ENCODE measurements around the gene PRLR. TPM values are rescaled to one million over a fixed set of nuclear protein-coding genes. Genes with fewer than 3 reads are reported as not detected.

PRLR gene
- total RNA-seq, 4 donors from 2014 or later, result 0.98 to 4.0 (median 1.6) TPM

DNA sequence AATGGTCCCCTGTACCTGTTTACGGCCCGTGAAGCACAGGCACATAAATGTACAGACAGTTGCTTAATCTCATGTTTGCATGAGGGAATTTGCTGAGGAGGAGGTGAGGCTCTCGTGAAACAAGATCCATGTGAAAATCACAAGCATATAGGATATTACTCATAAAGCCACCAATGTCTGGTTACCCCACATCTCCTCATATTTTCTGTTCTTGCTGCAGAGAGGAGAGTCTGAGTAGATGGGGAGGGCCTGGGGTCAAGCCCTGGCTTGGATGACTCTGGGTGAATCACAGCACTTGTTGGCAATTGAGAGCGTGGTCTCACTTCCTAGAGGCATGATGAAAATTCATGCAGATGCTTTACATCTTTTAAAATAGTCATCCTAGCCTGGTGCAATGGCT is 183.5 kb downstream of the PRLR start:
- TF ChIP-seq, protein P1, sequence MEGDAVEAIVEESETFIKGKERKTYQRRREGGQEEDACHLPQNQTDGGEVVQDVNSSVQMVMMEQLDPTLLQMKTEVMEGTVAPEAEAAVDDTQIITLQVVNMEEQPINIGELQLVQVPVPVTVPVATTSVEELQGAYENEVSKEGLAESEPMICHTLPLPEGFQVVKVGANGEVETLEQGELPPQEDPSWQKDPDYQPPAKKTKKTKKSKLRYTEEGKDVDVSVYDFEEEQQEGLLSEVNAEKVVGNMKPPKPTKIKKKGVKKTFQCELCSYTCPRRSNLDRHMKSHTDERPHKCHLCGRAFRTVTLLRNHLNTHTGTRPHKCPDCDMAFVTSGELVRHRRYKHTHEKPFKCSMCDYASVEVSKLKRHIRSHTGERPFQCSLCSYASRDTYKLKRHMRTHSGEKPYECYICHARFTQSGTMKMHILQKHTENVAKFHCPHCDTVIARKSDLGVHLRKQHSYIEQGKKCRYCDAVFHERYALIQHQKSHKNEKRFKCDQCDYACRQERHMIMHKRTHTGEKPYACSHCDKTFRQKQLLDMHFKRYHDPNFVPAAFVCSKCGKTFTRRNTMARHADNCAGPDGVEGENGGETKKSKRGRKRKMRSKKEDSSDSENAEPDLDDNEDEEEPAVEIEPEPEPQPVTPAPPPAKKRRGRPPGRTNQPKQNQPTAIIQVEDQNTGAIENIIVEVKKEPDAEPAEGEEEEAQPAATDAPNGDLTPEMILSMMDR (IDR thresholded peaks at IDR 0.05; ENCODE audit: low read depth), result no peak

DNA sequence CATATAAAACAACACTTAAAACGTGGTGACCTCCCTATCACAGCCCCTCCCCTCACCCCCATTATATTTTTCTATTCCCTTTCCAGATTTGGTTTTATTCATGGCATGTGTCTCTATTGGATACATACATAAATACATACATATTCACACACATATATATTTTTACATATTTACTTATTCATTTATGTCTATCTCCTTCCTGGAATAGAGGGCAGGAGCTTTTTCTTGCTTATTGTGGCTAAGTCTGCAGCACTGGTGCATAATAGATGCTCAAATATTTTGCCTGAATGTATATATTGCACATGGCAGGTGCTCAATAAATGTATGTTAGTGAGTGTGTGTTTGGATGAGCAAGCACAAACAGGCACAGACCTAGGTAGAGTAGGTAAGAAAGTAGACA is 185.0 kb downstream of the PRLR start:
- TF ChIP-seq, protein P1 (IDR thresholded peaks at IDR 0.05; ENCODE audit: low read depth), result no peak

DNA sequence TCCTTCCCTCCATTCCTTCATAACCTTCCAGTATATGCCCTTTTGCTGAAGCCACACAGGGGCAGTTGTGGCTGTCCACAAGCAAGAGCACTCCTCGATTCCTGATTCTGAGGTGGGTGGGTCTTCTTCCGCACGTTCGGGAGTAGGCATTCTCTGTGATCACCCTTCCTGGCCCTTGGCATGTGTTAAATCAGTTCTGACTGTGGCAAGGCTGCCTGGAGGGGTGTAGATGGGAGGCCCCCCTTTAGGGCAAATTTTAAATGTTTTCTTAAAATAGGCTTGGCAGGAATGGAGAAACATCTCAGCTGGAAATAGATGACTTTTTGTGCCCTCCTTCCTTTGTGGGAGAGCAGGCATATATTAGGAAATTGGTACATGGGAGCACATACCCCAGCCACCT is 185.6 kb downstream of the PRLR start:
- TF ChIP-seq, protein P1 (IDR thresholded peaks at IDR 0.05; ENCODE audit: low read depth), result no peak

DNA sequence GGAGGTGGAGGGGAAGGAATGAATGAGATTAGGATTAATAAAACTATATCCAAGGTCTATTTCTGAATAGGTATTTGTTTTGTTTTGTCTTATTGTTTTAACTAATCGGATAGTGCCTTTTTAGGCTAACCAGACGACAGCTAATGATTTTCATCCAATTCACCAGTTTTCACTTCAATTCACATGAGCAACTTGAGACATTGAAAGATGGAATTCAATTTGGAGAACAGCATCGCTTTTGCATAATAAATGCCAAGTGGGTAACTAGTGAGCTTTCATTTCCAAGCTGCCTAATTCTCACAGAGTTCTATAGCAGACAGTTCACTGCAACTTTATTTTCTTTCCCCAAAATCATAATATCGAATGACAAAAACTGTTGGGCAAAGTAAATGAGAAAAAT is 187.5 kb downstream of the PRLR start:
- TF ChIP-seq, protein P1 (IDR thresholded peaks at IDR 0.05; ENCODE audit: low read depth), result no peak

DNA sequence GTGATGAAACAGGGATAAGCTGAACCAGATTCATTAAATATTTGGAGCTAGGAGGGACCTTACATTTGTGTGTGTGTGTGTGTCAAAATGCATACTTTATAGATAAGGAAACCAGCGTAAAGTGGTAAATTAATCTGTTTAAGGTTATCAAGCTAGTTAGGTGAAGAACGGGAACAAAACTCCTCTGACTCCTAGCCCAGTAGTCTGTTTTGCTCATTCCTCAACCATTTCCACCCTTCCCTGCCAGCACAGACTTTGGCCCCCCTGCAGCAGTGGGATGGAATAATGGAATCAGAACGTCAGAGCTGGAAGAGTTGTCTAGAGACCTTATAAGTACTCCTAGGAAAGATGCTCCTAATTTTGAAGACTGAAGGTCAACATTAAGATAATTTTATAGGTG is 189.0 kb downstream of the PRLR start:
- TF ChIP-seq, protein P1 (IDR thresholded peaks at IDR 0.05; ENCODE audit: low read depth), result no peak

DNA sequence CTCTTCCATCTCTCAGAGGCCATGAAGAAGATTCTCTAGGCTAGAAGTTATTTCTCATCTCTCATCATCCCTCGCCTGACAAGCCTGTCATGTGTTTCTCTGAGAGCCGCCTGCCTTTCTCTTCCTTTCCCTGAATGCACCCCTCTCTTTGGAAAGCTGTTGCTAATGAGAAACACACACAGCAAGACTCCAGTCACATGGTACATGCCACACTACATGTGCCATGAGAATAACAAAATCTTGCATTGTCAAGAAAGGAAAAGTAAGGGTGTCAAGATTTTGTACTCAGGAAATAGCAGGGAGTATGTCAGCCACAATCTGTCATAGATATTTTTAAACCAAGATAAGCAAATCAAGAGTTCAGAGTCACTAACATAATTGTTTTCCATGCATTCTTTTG is 191.4 kb downstream of the PRLR start:
- TF ChIP-seq, protein P1 (IDR thresholded peaks at IDR 0.05; ENCODE audit: low read depth), result no peak

DNA sequence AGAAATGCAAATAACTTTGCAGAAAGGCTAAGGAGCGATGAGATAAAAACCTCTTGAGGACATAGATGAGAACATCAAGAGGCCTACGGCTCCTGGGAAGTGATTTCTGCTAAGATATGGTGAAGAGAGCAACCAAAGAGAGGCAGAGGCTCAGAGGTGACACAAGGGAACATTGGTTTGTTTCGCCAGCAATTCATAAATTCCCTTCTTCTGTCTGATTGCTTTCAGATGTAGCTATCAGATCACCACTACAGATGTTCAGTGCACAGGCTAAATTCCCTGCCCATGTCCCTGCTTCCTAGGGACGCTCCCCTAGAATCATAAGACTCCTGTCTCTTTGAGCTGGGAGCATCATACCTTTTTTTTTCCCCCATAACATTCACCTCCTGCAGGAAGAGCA is 193.8 kb downstream of the PRLR start:
- TF ChIP-seq, protein P1 (IDR thresholded peaks at IDR 0.05; ENCODE audit: low read depth), result no peak
